ENCODE measurements around the gene FAM216B. TPM values are rescaled to one million over a fixed set of nuclear protein-coding genes. Genes with fewer than 3 reads are reported as not detected.

The FAM216B gene
- total and polyA plus RNA-seq, 2 of the 13 experiments (the other 11 are each of a cell fraction or from before 2014, with no cell fraction given) = not detected

DNA sequence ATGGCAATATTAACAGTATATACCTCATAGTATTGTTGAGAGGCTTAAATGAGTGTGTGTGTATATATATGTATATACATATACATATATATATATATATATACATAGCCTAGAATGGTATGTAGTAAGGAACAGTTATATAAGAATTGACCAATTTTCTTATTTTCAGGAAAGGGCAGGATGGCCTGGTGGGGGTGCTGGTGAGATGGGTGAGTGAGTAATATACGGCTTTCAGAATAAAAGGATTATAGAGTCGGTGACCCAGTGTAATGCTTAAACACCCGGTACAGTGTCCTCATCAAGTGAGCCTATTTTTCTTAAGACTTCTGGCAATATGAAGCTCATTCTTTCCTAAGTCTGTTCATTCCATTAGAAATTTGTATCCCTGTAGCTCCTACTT, 11.7 kb upstream of the FAM216B start:
- H4K20me1 ChIP-seq (ENCODE audit: insufficient read depth, low read length) = no peaks in the 10 kb centered on the region
- H3K36me3 ChIP-seq (replicated peaks in 1 of 2; ENCODE audit: control insufficient read depth in 1 of 2, insufficient read depth in 2 of 2, low read length in 2 of 2) = no peaks in the 10 kb centered on the region
- no peaks in the 10 kb centered on the region for H3K27me3 ChIP-seq (ENCODE audit: control insufficient read depth in 1 of 2, insufficient read depth in 2 of 2, low read length in 2 of 2)
- WGBS (ENCODE audit: low lambda C conversion rate) = 69% methylated on average over 3 of the region's 3 CpGs
- no peak for TF ChIP-seq TAF1 (CRISPR knock-in tag; IDR thresholded peaks at IDR 0.05)
- no peak for TF ChIP-seq PLRG1 (conservative IDR thresholded peaks at IDR 0.05)
- no peak for TF ChIP-seq ARNTL (CRISPR knock-in tag; IDR thresholded peaks at IDR 0.05)
- no peak for TF ChIP-seq MTF2 (CRISPR knock-in tag; IDR thresholded peaks at IDR 0.05; ENCODE audit: borderline replicate concordance)
- no peak for TF ChIP-seq U2AF1 (optimal IDR thresholded peaks at IDR 0.05; ENCODE audit: low read depth, low read length)
- TF ChIP-seq, protein P1, sequence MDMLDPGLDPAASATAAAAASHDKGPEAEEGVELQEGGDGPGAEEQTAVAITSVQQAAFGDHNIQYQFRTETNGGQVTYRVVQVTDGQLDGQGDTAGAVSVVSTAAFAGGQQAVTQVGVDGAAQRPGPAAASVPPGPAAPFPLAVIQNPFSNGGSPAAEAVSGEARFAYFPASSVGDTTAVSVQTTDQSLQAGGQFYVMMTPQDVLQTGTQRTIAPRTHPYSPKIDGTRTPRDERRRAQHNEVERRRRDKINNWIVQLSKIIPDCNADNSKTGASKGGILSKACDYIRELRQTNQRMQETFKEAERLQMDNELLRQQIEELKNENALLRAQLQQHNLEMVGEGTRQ (IDR thresholded peaks at IDR 0.05; ENCODE audit: low read depth, low read length) = no peak
- TF ChIP-seq, protein P1 (CRISPR knock-in tag; IDR thresholded peaks at IDR 0.05; ENCODE audit: borderline replicate concordance) = no peak
- TF ChIP-seq SNAPC2 (CRISPR knock-in tag; IDR thresholded peaks at IDR 0.05) = no peak
- no peak for TF ChIP-seq RBAK (CRISPR knock-in tag; IDR thresholded peaks at IDR 0.05)
- no peak for TF ChIP-seq SALL2 (CRISPR knock-in tag; IDR thresholded peaks at IDR 0.05)
- TF ChIP-seq, protein P2, sequence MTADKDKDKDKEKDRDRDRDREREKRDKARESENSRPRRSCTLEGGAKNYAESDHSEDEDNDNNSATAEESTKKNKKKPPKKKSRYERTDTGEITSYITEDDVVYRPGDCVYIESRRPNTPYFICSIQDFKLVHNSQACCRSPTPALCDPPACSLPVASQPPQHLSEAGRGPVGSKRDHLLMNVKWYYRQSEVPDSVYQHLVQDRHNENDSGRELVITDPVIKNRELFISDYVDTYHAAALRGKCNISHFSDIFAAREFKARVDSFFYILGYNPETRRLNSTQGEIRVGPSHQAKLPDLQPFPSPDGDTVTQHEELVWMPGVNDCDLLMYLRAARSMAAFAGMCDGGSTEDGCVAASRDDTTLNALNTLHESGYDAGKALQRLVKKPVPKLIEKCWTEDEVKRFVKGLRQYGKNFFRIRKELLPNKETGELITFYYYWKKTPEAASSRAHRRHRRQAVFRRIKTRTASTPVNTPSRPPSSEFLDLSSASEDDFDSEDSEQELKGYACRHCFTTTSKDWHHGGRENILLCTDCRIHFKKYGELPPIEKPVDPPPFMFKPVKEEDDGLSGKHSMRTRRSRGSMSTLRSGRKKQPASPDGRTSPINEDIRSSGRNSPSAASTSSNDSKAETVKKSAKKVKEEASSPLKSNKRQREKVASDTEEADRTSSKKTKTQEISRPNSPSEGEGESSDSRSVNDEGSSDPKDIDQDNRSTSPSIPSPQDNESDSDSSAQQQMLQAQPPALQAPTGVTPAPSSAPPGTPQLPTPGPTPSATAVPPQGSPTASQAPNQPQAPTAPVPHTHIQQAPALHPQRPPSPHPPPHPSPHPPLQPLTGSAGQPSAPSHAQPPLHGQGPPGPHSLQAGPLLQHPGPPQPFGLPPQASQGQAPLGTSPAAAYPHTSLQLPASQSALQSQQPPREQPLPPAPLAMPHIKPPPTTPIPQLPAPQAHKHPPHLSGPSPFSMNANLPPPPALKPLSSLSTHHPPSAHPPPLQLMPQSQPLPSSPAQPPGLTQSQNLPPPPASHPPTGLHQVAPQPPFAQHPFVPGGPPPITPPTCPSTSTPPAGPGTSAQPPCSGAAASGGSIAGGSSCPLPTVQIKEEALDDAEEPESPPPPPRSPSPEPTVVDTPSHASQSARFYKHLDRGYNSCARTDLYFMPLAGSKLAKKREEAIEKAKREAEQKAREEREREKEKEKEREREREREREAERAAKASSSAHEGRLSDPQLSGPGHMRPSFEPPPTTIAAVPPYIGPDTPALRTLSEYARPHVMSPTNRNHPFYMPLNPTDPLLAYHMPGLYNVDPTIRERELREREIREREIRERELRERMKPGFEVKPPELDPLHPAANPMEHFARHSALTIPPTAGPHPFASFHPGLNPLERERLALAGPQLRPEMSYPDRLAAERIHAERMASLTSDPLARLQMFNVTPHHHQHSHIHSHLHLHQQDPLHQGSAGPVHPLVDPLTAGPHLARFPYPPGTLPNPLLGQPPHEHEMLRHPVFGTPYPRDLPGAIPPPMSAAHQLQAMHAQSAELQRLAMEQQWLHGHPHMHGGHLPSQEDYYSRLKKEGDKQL (CRISPR knock-in tag; IDR thresholded peaks at IDR 0.05; ENCODE audit: low read depth) = no peak
- TF ChIP-seq, protein P3, sequence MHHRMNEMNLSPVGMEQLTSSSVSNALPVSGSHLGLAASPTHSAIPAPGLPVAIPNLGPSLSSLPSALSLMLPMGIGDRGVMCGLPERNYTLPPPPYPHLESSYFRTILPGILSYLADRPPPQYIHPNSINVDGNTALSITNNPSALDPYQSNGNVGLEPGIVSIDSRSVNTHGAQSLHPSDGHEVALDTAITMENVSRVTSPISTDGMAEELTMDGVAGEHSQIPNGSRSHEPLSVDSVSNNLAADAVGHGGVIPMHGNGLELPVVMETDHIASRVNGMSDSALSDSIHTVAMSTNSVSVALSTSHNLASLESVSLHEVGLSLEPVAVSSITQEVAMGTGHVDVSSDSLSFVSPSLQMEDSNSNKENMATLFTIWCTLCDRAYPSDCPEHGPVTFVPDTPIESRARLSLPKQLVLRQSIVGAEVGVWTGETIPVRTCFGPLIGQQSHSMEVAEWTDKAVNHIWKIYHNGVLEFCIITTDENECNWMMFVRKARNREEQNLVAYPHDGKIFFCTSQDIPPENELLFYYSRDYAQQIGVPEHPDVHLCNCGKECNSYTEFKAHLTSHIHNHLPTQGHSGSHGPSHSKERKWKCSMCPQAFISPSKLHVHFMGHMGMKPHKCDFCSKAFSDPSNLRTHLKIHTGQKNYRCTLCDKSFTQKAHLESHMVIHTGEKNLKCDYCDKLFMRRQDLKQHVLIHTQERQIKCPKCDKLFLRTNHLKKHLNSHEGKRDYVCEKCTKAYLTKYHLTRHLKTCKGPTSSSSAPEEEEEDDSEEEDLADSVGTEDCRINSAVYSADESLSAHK (CRISPR knock-in tag; IDR thresholded peaks at IDR 0.05; ENCODE audit: borderline replicate concordance) = no peak
- TF ChIP-seq, protein P4, sequence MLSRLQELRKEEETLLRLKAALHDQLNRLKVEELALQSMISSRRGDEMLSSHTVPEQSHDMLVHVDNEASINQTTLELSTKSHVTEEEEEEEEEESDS (CRISPR knock-in tag; IDR thresholded peaks at IDR 0.05; ENCODE audit: borderline replicate concordance) = no peak
- TF ChIP-seq, protein P5, sequence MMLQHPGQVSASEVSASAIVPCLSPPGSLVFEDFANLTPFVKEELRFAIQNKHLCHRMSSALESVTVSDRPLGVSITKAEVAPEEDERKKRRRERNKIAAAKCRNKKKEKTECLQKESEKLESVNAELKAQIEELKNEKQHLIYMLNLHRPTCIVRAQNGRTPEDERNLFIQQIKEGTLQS (CRISPR knock-in tag; IDR thresholded peaks at IDR 0.05) = no peak
- CTCF ChIA-PET (ENCODE audit: low intra/inter-chr PET ratio, low total read pairs) = no interaction called here
- no peaks in the 10 kb centered on the region for H3K79me2 ChIP-seq (ENCODE audit: insufficient read depth, low read length)
- H3K4me2 ChIP-seq (ENCODE audit: low read depth, low read length) = no peak overlapping the region
- DNase-seq (ENCODE audit: low spot score) = no peak
- no peak overlapping the region for H3K27ac ChIP-seq (ENCODE audit: extremely low read length, insufficient read depth, low read length)
- ATAC-seq = no peak
- intact Hi-C loops (cut with micrococcal nuclease; ENCODE audit: unreplicated experiment) = no loop called here
- no peaks in the 10 kb centered on the region for H3K4me1 ChIP-seq (ENCODE audit: insufficient read depth, low read length)
- BruUV-seq (replicated peaks) = no TSS peak
- no peak overlapping the region for H2AFZ ChIP-seq (ENCODE audit: low read length)
- POLR2A ChIA-PET = no interaction called here
- in situ Hi-C loops (cut with HindIII; ENCODE audit: extremely low pct_ligation_motif_present, low pct_unique_long_range_greater_than_20kb) = no loop called here
- FAIRE-seq = no peak
- no peak overlapping the region for H3K9ac ChIP-seq (ENCODE audit: insufficient read depth, low read depth, low read length)
- H3K4me3 ChIP-seq (replicated peaks in 1 of 3; ENCODE audit: insufficient read depth in 1 of 3, low read depth in 2 of 3, low read length in 3 of 3) = no peak overlapping the region
- H3K9me3 ChIP-seq (ENCODE audit: low read length) = no peaks in the 10 kb centered on the region; the same call in 1 of the 2 replicates

Data from HepG2 (cell line).